Astrocyte (in vitro differentiated cells and primary cell): ENCODE measurements around the gene TAF11.

ENCODE experiments used
- CTCF ChIP-seq: IDR thresholded peaks from 2 replicates; pipeline ENCODE4 v1.5.1; 2011; ENCODE audit warnings: low read depth, mild to moderate bottlenecking, inconsistent platforms, low read length, moderate library complexity; ENCODE audit not compliant: insufficient read depth
- EZH2 ChIP-seq: IDR thresholded peaks from 2 replicates; pipeline ENCODE4 v1.6.1; 2012; ENCODE audit warnings: mild to moderate bottlenecking, low read length, inconsistent platforms; ENCODE audit not compliant: insufficient read depth

- no peak for TF ChIP-seq CTCF
- TF ChIP-seq EZH2: no peak
Measured at GRCh38 chr6:34829137-34829536, 58.7 kb downstream of the TAF11 start.
